Caki2 (cell line): ENCODE data around the gene PDE11A. TPM values are rescaled to one million over a fixed set of nuclear protein-coding genes. Genes with fewer than 3 reads are reported as not detected.

Experiments used
- DNase-seq: peaks from one replicate; pipeline ENCODE4 v3.0.0-alpha.2; 2015; ENCODE audit warnings: low read depth
- in situ Hi-C: cut with HindIII; loops from 2 replicates; pipeline ENCODE4 v1.10.0; 2016; ENCODE audit warnings: low sequenced_read_pairs, low pct_unique_long_range_greater_than_20kb, mixed read lengths
- total RNA-seq: library from RNA; depleted of rRNA; stranded (reverse); fragments of >200 nt; shearing (Covaris generic); gene quantifications from 2 replicates; pipeline ENCODE4 v1.2.3, GENCODE V29; 2014; ENCODE audit warnings: low replicate concordance

The PDE11A gene
- total RNA-seq, 1 experiment from 2014 or later: 0.57 TPM

- no peak for DNase-seq
- in situ Hi-C loops: no loop called here
Measured at GRCh38 chr2:177597759-177598158, 474.8 kb downstream of the PDE11A start.

DNA sequence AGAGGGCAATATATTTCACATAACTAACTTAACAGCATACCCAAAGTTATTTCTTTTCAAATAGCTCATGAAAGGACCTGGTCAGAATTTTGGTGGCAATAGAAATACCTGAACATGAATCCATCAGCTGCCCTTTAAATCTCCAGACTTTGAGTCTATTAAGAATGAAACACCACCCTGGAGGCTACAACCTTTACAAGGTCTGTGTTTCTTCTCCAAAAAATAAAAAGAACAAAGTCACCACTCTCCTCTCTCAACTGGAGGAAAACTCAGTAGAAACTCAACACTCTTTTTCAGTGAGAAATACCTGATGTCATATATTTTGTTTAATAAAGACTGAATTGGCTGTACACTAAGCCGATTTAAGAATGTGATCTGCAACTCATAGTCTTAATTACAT is 475.7 kb downstream of the PDE11A start:
- in situ Hi-C loops: no loop called here
- DNase-seq: no peak

DNA sequence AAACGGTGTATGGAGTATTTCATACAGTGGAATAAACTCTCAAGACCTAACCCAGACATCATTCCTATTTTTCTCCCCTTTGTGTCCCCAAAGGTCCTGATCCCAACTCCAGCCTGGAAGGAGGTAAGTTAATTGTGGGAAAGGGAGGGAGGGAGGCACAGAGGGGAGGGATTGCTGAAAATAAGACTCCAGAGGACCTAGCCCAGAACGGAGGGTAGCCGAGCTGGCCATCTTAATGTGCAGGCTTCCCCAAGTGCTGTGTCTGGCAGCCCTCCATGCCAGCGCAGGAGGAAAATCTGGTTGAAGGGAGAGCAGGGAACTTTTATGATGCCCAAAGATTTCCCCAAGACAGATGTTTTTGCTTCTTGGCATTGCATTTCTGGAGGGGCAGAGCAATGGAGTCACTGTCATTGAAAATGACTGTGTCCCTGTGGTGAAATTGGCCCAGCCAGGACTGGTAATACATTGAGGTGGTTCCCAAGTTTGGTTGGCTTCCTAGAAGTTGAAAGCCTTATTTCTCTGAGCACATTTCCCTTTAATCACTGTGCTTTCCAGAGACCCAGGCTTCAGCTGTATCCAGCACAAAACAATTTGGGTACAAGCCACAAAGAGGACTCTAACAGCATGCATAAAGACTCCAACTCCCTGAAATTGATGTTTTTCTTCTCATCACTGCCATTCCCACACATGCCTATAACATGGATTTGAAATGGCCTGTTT is 477.3 kb downstream of the PDE11A start:
- DNase-seq: no peak
- in situ Hi-C loops: no loop called here

DNA sequence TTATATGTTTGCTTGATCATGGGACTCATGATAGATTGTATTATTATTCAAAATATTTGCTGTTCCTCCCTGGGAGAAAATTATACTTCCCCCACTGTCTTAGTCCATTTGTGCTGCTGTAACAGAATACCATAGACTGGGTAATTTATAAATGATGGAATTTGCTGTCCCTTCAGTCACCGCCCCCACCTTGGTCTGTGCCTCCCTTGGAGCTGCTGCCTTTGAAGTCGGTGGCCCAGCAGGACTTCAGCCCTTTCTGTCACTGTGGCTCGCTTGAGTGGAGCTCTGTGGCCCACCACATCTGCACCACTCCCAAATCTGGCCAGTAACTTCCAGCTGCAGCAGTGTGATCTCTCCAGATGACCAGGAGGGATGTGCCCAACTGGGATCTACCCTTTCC is 479.2 kb downstream of the PDE11A start:
- in situ Hi-C loops: no loop called here
- no peak for DNase-seq

DNA sequence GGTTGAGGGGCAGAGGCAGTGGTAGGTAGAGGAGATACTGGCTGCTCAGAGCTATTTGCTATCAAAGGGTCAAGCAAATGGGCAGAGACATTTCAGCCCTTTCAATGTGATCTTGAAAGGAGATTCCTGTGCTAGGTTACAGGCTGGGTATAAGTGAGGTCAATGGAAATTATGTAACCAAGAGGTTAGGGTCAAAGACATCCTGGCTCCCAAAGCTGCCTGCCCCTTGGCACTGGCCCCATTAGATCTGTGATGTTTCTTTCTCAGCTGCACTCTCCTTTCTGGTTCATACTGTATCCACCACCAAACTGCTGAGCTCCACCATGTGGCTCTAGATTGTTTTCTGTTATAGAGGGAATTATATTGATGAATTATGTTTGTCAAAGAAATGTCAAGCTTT is 479.6 kb downstream of the PDE11A start:
- in situ Hi-C loops: no loop called here
- DNase-seq: no peak

DNA sequence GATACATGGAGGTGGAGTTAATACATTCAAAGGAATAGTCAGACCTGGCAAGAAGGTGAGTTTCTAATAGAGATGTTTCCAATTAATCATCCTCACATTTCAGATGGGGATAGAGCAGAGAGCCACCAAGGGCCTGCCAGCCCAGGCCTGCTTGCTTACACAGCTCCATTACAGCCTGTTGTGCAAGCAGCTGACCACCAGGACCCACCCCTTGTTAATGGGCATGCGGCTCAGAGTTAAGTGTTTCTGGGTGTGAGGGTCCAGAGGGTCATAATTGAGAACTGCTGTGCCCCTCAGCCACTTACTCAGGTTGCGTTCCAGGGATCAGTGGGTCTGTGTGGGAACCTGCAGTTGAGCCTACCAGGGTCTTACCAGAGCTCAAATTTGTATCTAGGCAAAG is 480.2 kb downstream of the PDE11A start:
- in situ Hi-C loops: no loop called here
- no peak for DNase-seq

DNA sequence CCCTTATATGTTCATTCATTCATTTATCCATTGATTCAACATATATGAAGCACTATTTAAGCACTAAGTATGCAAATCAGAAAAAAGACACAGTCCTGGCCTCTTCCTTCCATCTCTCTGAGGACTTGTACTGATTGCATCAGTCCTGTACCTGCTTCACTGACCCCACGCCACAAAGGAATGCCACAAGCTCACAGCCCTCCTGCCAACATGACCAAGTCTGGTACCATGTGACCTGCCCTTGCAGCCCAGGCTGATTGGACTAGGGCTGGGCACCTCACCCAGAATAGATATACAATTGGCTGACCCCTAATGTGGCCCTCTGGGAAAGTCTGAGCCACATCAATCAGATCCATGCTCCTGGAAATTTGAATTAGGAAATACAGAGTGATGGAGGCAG is 483.4 kb downstream of the PDE11A start:
- in situ Hi-C loops: no loop called here
- DNase-seq: no peak

- no peak for DNase-seq
- in situ Hi-C loops: no loop called here
Measured at GRCh38 chr2:177588671-177589070, 483.9 kb downstream of the PDE11A start.

DNA sequence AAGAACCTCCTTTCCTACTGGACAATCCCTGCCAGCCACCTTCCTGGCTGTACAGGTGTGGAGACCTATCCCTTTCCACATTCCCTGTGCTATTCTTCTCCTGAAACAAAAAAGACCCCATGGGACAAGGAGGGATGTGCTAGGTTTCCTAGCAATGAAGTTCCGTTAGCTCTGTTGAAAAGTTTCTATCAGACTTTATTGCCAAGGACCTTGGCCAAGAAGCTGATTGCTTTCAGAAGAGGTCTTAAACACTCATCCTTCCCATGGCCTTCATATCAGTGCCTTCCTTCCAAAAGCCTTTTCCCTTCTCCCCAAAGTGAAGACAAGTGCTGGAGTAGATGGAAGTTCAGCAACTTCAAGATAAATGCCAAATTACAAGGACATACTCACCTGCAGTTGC is 485.2 kb downstream of the PDE11A start:
- in situ Hi-C loops: no loop called here
- DNase-seq: no peak

DNA sequence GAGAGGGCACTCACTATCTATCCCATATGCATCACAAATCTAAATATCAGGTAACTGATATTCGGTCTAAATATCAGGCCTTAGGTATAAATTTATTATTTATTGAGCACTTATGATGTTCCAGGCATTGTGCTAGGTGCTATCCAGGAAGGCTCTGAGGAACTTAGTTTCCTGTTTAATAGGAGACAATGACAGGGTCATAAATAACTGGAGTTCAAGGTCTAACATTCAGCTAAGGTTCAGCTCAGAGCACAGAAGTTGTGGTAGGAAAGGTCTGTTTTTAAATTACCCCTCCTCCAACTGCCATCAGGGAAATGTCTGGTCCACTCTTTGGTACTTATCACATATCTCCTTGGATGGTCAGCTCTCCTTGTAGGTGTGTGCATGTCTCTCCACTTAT is 486.4 kb downstream of the PDE11A start:
- DNase-seq: no peak
- in situ Hi-C loops: no loop called here

DNA sequence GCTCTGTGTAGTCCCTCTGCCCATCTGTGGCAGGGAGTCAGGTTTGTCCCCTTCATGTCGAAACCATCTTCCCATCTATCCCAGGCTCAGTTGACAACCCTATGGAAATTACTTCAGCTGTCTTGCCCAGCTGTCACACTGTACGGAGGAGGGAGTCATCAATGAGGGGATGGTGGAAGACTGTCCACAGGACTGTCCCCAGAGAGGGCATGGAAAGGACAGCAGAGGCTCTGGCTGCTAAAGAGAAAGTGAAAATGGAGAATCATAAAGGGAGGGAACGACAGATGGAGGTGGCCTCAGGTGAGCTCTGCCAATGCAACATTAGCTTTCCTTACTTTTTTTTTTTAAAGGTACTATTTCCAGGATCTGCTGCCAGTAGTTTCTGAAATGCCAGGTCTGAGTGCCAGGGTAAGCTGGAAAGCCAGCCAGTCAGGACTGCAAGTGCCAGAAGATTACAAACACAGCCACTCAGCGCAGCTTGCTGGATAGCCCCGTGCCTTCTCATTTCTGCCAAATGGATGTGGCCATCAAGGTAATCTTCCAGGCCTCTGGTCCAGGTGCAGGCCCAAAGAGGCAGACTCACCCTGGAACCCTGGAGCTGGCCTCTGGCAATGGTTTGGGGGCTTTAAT is 487.2 kb downstream of the PDE11A start:
- no peak for DNase-seq
- in situ Hi-C loops: no loop called here

DNA sequence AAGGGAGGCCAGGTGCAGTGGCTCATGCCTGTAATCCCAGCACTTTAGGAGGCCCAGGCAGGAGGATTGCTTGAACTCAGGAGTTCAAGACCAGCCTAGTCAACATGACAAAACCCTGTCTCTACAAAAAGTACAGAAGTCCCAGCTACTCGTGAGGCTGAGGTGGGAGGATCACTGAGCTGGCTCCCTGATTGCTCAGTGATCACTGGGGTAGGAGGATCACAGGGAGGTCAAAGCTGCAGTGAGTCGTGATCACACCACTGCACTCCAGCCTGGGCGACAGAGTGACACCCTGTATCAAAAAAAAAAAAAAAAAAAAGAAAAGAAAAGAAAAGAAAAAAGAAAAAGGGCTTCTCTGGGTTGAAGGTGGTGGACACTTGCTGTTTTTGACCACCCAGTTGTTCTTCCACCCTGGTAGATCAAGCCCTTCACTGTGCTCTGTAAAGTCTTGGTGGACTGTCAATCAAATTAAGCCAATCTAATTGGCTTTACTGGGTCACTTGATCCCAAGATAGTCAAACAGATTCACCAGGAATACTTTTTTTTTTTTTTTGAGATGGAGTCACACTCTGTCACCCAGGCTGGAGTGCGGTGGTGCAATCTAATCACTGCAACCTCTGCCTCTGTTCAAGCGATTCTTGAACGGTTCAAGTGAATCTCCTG is 488.4 kb downstream of the PDE11A start:
- in situ Hi-C loops: no loop called here
- peak; percentile 32 for DNase-seq

DNA sequence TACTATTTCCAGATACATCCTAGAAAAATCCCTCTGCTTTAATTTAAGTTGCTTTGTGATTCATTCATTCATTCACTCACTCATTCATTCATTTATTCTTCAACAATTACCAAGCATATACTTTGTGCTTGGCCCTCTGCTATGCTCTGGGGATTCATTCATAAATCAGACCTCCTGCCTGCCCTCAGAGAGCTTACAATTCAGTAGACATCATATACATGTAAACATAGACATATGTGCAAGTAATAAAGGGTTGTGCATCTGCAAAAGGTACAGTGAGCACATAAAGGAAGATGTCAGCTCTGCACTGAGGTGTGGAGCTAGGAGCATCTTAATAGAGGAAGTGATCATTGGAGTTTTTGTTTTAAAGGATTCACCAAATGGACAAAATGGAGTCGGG is 490.6 kb downstream of the PDE11A start:
- in situ Hi-C loops: no loop called here
- no peak for DNase-seq

DNA sequence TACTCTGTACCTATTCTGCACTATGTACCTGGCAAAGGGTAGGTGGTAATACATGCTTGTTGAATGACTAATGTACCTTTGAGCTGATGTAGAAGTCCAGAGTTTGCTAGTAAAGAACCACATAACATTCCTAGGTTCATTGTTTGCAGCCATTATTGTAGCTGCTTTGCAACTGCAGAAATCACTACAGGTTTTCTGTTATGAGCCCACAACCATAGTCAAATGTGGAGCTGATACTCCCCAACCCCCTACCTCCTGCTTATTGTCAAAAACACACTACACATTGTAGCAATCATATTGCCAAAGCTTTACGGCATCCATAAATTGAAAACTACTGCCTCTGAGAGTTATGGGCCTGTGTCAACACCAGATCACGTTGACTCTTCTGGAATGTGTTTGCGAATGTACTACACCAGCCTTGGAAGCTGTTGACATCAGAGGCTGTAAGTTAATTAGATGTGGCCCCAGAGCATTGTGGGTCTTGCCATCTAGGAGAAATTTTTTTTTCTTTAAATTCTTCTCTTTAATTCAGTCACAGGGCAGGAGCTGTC is 493.0 kb downstream of the PDE11A start:
- in situ Hi-C loops: no loop called here
- no peak for DNase-seq

DNA sequence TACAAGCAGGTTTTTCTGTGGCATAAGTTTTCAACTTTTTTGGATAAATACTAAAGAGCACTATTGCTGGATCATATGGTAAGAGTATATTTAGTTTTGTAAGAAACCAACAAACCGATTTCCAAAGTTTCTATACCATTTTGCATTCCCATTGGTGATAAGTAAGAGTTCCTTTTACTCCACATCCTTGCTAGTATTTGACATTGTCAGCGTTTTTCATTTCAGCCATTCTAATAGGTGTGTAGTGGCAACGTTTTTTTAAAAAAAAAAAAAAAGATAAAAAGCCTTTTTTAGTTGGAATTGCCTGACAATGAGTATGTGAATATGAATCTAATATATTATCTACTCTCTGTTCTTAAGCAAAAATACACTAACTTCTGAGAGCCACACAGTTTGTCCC is 494.1 kb downstream of the PDE11A start:
- DNase-seq: no peak
- in situ Hi-C loops: no loop called here

DNA sequence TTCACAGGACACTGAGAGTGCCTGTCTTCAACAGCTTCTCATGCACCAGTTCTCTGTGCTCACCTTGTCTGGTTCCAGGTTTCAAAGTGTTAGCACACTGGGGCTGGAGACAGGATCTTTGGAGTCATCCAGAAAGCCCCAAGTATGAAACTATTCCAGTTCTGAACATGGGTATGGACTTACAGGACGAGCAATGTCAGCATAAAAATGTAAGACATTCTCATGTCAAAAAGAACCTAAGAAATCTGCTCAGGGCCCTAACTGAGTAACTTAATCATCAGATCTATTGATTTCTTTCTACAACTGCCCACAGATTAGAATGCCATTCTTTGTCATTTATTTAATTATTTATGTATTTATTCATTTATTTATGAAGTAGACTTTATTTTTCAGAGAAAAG is 495.5 kb downstream of the PDE11A start:
- no peak for DNase-seq
- in situ Hi-C loops: no loop called here

DNA sequence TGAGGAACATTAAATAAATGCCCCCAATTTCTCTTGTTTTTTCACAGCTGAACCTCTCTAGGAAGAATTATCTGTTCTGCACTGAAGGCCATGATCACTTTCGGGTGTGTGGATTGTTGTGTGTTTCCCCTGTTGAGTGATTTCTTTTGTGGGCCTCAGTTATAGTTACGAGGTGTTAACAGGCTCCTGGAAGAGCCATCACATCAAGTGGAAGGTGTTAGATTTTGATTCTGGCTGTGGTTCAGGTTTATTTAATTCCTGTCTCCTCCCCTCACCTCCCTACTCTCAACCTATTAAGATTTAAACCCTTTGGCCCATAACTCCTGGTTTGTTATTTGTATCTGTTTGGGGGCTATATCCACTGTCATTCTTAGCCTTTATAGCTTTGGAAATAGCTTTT is 497.2 kb downstream of the PDE11A start:
- in situ Hi-C loops: no loop called here

GRCh38 chr2:177574356-177574755 is 498.2 kb downstream of the PDE11A start:
- DNase-seq: no peak
- in situ Hi-C loops: no loop called here

More for the DNA sequence above, 497.2 kb downstream of the PDE11A start:
- DNase-seq: no peak
